Fibroblast of the aortic adventitia (primary cell): ENCODE data around the gene GPBP1. TPM values are rescaled to one million over a fixed set of nuclear protein-coding genes. Genes with fewer than 3 reads are reported as not detected.

Experiments used
- DNase-seq: peaks from one replicate; pipeline ENCODE4 v3.0.0-alpha.2; 2010; ENCODE audit warnings: low read depth
- H3K4me3 ChIP-seq: 2 replicates; pipeline ENCODE4 v1.5.1; 2011; ENCODE audit warnings: low read depth, mild to moderate bottlenecking, control low read depth, low read length, moderate library complexity
- CTCF ChIP-seq: IDR thresholded peaks from 2 replicates; pipeline ENCODE4 v1.5.1; 2011; ENCODE audit warnings: mild to moderate bottlenecking, low read length, control low read depth, inconsistent platforms; ENCODE audit not compliant: insufficient read depth
- total RNA-seq: library from RNA; depleted of rRNA; stranded (reverse); fragments of >200 nt; gene quantifications from 2 replicates; pipeline ENCODE4 v1.2.3, GENCODE V29; 2012; ENCODE audit warnings: low replicate concordance

Gene GPBP1
- total RNA-seq, 1 donor = 73.6 TPM

GRCh38 chr5:57247765-57248164 is 73.9 kb downstream of the GPBP1 start:
- TF ChIP-seq CTCF = no peak
- no peak for DNase-seq
- no peak overlapping the region for H3K4me3 ChIP-seq

GRCh38 chr5:57249265-57249874 is 75.5 kb downstream of the GPBP1 start:
- TF ChIP-seq CTCF = no peak
- no peak for DNase-seq
- H3K4me3 ChIP-seq = no peak overlapping the region

GRCh38 chr5:57258052-57258451 is 84.2 kb downstream of the GPBP1 start:
- no peak for TF ChIP-seq CTCF
- no peak overlapping the region for H3K4me3 ChIP-seq
- DNase-seq = no peak

- DNase-seq = no peak
- TF ChIP-seq CTCF = no peak
- H3K4me3 ChIP-seq = no peak overlapping the region
Observed at GRCh38 chr5:57258943-57259342, 85.1 kb downstream of the GPBP1 start.

- no peak for DNase-seq
- no peak for TF ChIP-seq CTCF
- H3K4me3 ChIP-seq = no peak overlapping the region
Observed at GRCh38 chr5:57259704-57260103, 85.8 kb downstream of the GPBP1 start.

GRCh38 chr5:57262541-57262940 is 88.7 kb downstream of the GPBP1 start:
- no peak overlapping the region for H3K4me3 ChIP-seq
- no peak for TF ChIP-seq CTCF
- DNase-seq = no peak

GRCh38 chr5:57267805-57268204 is 93.9 kb downstream of the GPBP1 start:
- no peak for TF ChIP-seq CTCF
- DNase-seq = peak; percentile 13

More at GRCh38 chr5:57267805-57268204, 93.9 kb downstream of the GPBP1 start:
- H3K4me3 ChIP-seq = no peak overlapping the region
